Vein endothelial cell (primary cell): Measurements from ENCODE around the gene TMEM50A. TPM values are rescaled to one million over a fixed set of nuclear protein-coding genes. Genes with fewer than 3 reads are reported as not detected.

Source experiments
- total RNA-seq: library from RNA; depleted of rRNA; stranded (reverse); fragments of >200 nt; gene quantifications from 2 replicates; pipeline ENCODE4 v1.2.3, GENCODE V29; 2012

Gene TMEM50A
- total RNA-seq, result 130 and 134 TPM in 2 replicates

GRCh38 chr1:25338188-25338981 lies at the start of gene TMEM50A:
TSS of gene TMEM50A (plus strand) at chr1:25338334. CDS start at chr1:25340487, 2,153 bp downstream.

Other genes with a start within 250 kb of the TMEM50A start
- gene SYF2, start 105.8 kb upstream of the TMEM50A start, total RNA-seq, result 34.3 and 38.1 TPM in 2 replicates
- gene RSRP1, start 90.9 kb upstream of the TMEM50A start, total RNA-seq, result 76.4 and 123 TPM in 2 replicates
- gene RHD, start 65.8 kb upstream of the TMEM50A start, total RNA-seq, result not detected in 2 replicates
- 0.33 TPM in 1 of 2 replicates, not detected in the other for gene RHCE, start 82.5 kb downstream of the TMEM50A start, total RNA-seq
- 25.8 and 29.2 TPM in 2 replicates for gene MACO1, start 92.6 kb downstream of the TMEM50A start, total RNA-seq
- gene LDLRAP1, start 205.3 kb downstream of the TMEM50A start, total RNA-seq, result 22.7 and 23.8 TPM in 2 replicates